ENCODE results near the gene SH3PXD2B.

Gene SH3PXD2B

DNA sequence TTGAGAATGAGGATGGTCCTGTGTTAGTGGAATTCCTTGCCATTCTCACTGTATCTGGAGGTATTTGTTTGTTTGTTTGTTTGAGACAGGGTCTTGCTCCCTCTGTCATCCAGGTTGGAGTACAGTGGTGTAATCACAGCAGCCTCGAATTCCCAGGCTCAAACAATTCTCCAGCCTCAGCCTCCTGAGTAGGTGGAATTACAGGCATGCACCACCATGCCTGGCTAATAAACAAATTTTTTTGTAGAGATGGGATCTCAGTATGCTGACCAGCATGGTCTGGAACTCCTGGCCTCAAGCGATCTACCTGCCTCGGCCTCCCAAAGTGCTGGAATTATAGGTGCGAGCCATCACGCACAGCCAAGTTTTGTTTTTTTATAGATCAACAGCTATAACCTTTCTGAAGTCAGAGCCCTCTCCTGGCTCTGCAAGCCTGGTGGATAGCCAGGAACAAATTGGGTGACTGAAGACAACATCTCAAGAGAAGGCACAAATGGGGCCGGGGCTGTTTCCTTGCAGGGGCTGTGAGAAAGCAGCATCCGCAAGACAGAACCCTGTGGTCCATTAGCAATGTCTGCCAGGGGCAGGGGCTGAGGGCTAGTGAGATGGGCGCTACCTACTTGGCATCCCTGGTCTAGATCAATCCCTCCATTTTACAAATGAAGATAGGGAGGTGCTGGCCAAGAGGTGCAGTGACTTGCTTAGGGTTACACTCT lies 18.8 kb downstream of the SH3PXD2B start:
- no peak for DNase-seq

DNA sequence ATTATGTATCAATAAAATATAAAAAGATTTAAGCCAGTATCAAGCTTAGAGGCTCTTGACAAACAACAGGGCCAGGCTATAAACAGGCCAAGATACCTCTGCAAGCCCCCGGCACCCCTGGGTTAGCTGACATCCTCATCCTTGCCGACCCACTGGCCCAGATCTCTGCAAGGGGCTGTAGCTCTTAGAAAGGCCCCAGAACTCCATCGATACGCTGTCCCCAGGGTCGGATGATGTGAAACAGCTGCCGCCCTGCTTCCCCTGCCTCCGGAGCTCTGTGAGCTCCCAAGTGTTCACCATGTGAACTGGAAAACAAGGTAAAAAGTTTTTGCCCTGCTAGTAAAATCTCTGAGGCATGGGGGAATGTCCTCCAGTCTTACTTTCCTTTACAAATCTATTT lies 20.1 kb downstream of the SH3PXD2B start:
- no peak for DNase-seq

DNA sequence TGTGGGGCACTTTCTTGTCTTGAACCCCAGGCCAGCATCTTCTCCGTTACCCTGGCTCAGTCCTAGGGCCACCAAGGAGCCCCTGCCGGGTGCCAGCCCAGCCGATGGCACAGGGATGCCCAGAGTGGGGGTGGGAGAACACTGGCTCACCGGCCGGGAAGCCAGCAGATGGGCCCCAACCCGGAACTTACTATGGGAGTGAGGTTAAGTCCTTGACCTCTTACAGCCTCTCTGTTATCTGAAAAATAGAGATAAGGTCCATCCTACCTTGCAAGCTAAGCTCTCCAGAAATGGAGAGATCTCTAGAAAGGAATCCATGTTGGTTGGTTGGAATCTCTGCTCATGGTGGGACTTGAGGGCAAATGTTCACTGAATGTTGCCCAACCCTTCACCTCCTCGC lies 20.8 kb downstream of the SH3PXD2B start:
- DNase-seq = no peak

GRCh38 chr5:172433071-172433470 lies 21.3 kb downstream of the SH3PXD2B start:
- DNase-seq = no peak

DNA sequence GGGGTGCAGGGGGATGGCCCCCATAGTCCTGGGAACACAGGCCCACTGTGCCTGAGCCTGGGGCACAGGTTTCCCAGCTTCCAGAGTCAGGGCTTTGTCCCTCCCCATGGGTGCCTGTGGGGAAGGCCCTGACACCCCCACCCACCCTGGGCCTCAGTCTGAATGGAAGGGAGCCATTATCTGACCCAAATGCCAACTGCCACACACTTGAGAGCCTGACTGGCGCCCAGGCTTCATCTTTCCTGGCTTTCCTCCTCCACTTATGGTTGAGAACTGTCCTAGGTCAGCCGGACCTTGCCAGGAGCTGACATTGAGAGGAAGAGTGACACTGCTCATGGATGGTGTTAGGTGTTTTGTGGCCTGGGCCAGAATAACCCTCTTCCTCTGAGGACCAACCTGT lies 24.0 kb downstream of the SH3PXD2B start:
- DNase-seq = no peak

GRCh38 chr5:172429201-172429940 lies 25.0 kb downstream of the SH3PXD2B start:
- no peak for DNase-seq

GRCh38 chr5:172428224-172429166 lies 25.8 kb downstream of the SH3PXD2B start:
- DNase-seq = no peak

GRCh38 chr5:172427202-172427601 lies 27.1 kb downstream of the SH3PXD2B start:
- DNase-seq = no peak

DNA sequence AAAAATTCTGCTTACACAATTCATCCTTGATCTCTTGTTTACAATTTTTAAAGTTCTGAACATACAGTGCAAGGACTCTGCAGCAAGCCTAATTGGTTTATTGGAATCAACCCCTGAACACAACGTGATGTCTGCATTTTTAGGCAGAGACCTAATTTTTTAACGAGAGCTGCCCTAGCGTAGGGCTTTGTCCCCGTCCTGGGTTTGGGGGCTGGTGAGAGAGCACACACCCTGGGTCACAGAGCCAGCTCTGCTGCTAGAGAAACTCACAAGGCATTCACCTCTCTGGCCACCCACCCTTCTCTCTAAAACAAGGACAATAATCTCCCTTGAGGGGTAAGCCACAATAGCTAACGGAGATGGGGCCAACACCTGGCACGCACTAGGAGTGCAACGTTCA lies 28.2 kb downstream of the SH3PXD2B start:
- no peak for DNase-seq

DNA sequence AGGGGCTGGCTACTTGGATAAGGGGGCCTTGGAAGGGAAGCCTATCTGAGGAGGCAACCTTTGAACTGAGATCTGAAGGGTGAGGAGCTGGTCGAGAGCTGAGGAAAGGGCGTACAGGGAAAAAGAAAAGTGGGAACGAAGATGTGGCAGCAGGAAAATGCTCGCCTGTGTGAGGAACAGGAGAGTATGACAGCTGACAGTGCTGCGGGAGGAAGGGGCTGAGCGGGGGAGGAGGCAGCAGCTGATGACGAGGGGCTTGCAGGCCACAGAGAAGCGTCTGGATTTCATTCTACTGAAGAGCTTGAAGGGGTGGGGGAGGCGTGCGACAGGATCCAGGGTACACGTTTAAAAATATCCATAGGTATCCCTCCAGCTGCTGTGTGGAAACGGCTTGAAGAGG lies 28.9 kb downstream of the SH3PXD2B start:
- no peak for DNase-seq

- no peak for DNase-seq
Measured at GRCh38 chr5:172424808-172425207, 29.5 kb downstream of the SH3PXD2B start.

- no peak for DNase-seq
Measured at GRCh38 chr5:172424111-172424490, 30.2 kb downstream of the SH3PXD2B start.

- DNase-seq = no peak
Measured at GRCh38 chr5:172423379-172424110, 30.8 kb downstream of the SH3PXD2B start.

DNA sequence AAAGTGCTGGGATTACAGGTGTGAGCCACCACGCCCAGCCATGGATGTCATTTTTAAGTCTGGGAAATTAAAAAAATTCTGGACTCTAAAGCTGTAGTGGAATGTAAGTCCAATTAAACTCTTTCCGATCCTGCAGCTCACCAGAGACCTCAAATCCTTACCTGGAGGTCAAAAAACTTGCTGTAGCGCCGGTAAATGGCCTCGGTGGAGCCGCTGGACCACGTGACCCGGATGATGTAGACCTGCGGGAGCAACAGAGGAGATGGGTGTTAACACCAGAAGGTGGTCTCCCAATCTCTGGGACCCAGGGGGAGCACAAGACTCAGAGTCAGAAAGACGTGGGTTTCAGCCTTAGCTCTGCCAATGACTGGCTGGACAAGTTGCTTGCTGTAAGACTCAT lies 32.1 kb downstream of the SH3PXD2B start:
- DNase-seq = no peak

DNA sequence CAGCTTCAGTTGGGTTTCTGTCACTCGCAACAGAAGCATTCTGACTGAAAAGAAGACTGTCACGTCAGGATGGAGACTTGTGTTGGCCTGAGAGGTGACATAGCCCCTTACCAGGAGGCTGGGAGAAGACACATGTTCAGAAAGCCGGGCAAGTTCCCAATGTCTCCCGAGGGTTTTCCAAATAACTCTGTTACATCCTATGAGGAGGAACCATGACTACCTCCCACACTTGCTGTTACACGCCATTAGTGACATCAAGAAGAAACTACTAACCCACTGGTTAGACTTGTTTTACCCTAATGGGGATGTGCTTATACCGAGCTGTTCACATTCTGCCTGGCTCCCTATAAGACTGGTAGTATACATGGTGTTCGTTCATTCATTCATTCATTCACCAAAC lies 33.3 kb downstream of the SH3PXD2B start:
- DNase-seq = no peak

DNA sequence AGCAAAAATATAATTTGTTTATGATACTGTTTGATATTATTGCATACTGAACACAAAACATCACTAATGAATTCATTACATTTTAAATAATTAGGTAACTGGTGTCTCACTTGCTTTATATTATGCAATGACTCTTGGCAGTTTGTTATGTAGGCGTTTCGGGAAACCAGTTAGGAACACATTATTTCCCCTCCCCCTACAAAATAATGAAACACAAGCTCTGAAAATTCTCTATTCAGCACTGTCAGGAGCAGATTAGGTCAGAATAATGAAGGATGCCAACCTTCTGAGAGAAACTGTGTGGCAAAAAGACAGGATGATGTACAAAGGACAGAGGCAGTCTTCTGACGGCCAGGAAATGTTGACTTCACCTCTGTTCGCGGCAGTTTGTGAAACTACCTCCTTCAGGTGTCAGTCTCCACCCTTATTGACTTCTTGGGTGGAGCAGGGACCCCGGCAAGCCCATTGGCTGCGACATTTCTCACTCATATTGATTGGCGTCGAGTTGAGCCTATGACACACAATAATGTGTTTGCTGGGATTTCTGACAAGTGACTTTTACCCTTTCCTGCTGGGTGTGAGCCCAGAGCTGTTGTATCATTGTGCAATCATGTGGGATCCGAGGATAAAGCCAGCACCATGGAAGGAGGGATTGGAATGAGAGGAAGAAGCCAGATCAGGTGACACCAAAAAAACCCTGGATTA lies 33.9 kb downstream of the SH3PXD2B start:
- DNase-seq = no peak

GRCh38 chr5:172418862-172419814 lies 35.2 kb downstream of the SH3PXD2B start:
- no peak for DNase-seq

DNA sequence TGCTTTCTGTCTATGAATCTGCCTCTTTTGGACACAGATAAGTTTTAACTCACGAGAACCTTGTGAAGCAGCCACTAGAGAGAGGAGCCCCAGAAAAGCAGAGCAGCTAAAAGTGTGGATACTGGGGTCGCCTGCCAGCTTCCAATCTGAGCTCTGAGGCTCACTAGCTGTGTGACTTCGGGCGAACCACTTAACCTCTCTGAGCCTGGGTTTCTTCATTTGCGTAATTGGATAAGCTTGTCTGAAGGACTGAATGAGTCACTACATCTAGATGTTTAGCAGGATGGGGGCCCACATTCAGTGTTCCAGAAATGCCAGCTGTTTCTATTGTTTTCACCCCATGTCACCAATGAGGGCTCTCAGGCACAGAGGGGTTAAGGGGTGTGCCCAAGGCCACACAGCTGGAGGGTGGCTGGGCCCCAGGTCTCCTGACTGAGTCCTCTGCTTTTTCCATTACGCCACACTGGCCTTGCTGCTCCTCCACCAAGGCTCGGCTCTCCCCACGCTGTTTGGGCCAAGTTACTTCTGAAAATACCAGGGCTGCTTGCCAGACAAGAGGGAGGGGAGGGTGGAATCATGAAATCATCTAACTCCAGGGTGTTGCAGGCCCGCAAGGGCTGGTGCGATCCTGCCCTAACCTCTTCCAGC lies 36.2 kb downstream of the SH3PXD2B start:
- DNase-seq = no peak

- DNase-seq = no peak
Measured at GRCh38 chr5:172417130-172417841, 37.0 kb downstream of the SH3PXD2B start.
